ENCODE data around the gene SMYD3. TPM values are rescaled to one million over a fixed set of nuclear protein-coding genes. Genes with fewer than 3 reads are reported as not detected.

The SMYD3 gene
- polyA plus RNA-seq, 2 of the 4 experiments (the other 2 are of a cell fraction), result 18.2 to 35.2 TPM

DNA sequence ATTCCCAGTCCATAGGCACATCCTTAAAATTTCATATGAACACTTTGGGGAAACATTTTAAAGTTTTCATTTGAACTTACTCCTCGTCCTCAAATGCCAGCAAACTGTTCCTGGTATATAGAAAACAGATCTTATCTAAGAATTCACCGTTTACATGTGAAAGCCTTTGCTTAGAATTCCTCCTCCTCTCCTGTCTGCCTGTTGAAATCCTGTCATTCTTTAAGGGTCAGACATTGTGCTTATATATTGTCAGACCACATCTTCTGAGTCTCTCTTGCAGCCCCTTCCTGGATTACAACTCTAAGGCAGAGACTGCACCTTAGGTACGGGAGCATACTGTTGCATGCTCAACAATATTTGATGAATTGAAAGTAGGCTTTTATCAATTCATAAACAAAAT is 239.7 kb downstream of the SMYD3 start:
- CTCF ChIA-PET, result interaction anchor here (1.0 kb wide), 2 partner anchors 13 to 1114 kb away, joined by 3 read pairs; no protein-coding TSS in a partner anchor
- no peak for DNase-seq (ENCODE audit: low read depth in 1 of 2, low spot score in 1 of 2)

GRCh38 chr1:246265481-246265880 is 241.6 kb downstream of the SMYD3 start:
- no peak for DNase-seq (ENCODE audit: low read depth in 1 of 2, low spot score in 1 of 2)
- CTCF ChIA-PET, result no interaction called here
- Histone ChIP-seq H3K4me1 (no peaks in the 10 kb centered on the region), H3K27ac (no peak overlapping the region), H3K4me2 (no peak overlapping the region), H3K4me3 (no peak overlapping the region), H3K9me3 (peaks cover 6% of the 10 kb centered on the region; the same call in 1 of the 3 replicates)
- ATAC-seq, result no peak
- POLR2A ChIA-PET, result no interaction called here
- no peak for FAIRE-seq
- 95% methylated on average over 2 of the region's 2 CpGs for WGBS (ENCODE audit: missing lambda C conversion rate)
- no peak for TF ChIP-seq ESRRA (IDR thresholded peaks at IDR 0.05; ENCODE audit: borderline replicate concordance, low read length)
- TF ChIP-seq ELK1 (IDR thresholded peaks at IDR 0.05; ENCODE audit: low read depth, low read length), result no peak
- no peak for TF ChIP-seq CHD4 (IDR thresholded peaks at IDR 0.05; ENCODE audit: borderline replicate concordance)
- no peak for TF ChIP-seq PHF8 (IDR thresholded peaks at IDR 0.05; ENCODE audit: borderline replicate concordance, low read depth)
- no peak for TF ChIP-seq KDM1A (IDR thresholded peaks at IDR 0.05; ENCODE audit: low read depth)
- TF ChIP-seq HDAC2 (IDR thresholded peaks at IDR 0.05), result no peak
- no peak for TF ChIP-seq FOSB (CRISPR knock-in tag; IDR thresholded peaks at IDR 0.05)
- TF ChIP-seq ZC3H11A (IDR thresholded peaks at IDR 0.05), result no peak
- no peak for TF ChIP-seq CBX8 (IDR thresholded peaks at IDR 0.05)
- no peak for TF ChIP-seq CEBPB (IDR thresholded peaks at IDR 0.05)
- TF ChIP-seq NPAS2 (CRISPR knock-in tag; IDR thresholded peaks at IDR 0.05; ENCODE audit: borderline replicate concordance), result no peak
- TF ChIP-seq CHD2 (IDR thresholded peaks at IDR 0.05; ENCODE audit: low read length, partially characterized antibody), result no peak
- no peak for TF ChIP-seq RNF2 (IDR thresholded peaks at IDR 0.05; ENCODE audit: borderline replicate concordance, low read depth)

More for the DNA sequence above, 239.7 kb downstream of the SMYD3 start:
- Histone ChIP-seq H3K4me1 (no peaks in the 10 kb centered on the region), H3K4me2 (no peak overlapping the region), H3K9me3 (no peaks in the 10 kb centered on the region), H3K4me3 (no peak overlapping the region), H3K27ac (no peak overlapping the region)
- FAIRE-seq, result no peak
- TF ChIP-seq CHD4 (IDR thresholded peaks at IDR 0.05; ENCODE audit: borderline replicate concordance), result no peak
- no peak for TF ChIP-seq PHF8 (IDR thresholded peaks at IDR 0.05; ENCODE audit: borderline replicate concordance, low read depth)
- no peak for TF ChIP-seq CBX2 (IDR thresholded peaks at IDR 0.05; ENCODE audit: borderline replicate concordance, low read depth)
- no peak for TF ChIP-seq USF2 (IDR thresholded peaks at IDR 0.05)
- no peak for TF ChIP-seq RNF2 (IDR thresholded peaks at IDR 0.05; ENCODE audit: borderline replicate concordance, low read depth)
- TF ChIP-seq KDM1A (IDR thresholded peaks at IDR 0.05; ENCODE audit: low read depth), result no peak
- TF ChIP-seq E2F6 (IDR thresholded peaks at IDR 0.05; ENCODE audit: borderline replicate concordance, low read depth), result no peak
- TF ChIP-seq HMGXB4 (CRISPR knock-in tag; IDR thresholded peaks at IDR 0.05; ENCODE audit: borderline replicate concordance), result no peak
- TF ChIP-seq NPAS2 (CRISPR knock-in tag; IDR thresholded peaks at IDR 0.05; ENCODE audit: borderline replicate concordance), result no peak
- no peak for ATAC-seq
- 79% methylated on average over 3 of the region's 3 CpGs for WGBS (ENCODE audit: missing lambda C conversion rate)
- POLR2A ChIA-PET, result no interaction called here

DNA sequence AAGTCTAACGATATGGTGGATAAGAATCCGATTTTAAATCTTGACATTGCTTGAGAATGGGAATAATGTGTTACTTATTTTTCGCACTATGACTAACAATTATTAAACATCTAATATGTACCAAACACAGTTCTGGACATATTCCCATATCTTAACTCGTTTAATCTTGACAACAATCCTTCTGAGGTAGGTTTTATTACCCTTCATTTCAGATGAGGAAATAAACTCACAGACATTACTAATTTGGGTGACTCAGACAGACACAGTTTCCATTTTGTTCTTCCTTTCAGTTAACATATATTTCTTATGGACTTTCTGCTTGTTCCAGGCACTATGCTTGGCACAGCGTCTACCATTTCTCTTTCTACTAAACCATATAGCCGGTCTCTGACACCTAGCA is 244.8 kb downstream of the SMYD3 start:
- POLR2A ChIA-PET, result no interaction called here
- Histone ChIP-seq H3K9me3 (peaks cover 37% of the 10 kb centered on the region), H3K4me1 (no peaks in the 10 kb centered on the region), H3K4me3 (no peak overlapping the region), H3K27ac (no peak overlapping the region), H3K4me2 (no peak overlapping the region)
- 76% methylated on average over 6 of the region's 6 CpGs for WGBS (ENCODE audit: missing lambda C conversion rate)
- DNase-seq (ENCODE audit: low read depth in 1 of 2, low spot score in 1 of 2) (no peak), FAIRE-seq (no peak), ATAC-seq (no peak)
- TF ChIP-seq HEYL (CRISPR knock-in tag; IDR thresholded peaks at IDR 0.05) (no peak), JUN (IDR thresholded peaks at IDR 0.05) (no peak), CBX2 (IDR thresholded peaks at IDR 0.05; ENCODE audit: borderline replicate concordance, low read depth) (no peak), MAX (IDR thresholded peaks at IDR 0.05) (no peak), SREBF2 (IDR thresholded peaks at IDR 0.05) (no peak)
- CTCF ChIA-PET, result interaction anchor here (1.1 kb wide), 1 partner anchor 109 kb away, joined by 3 read pairs; no protein-coding TSS in a partner anchor
